A673 (cell line): ENCODE data around the gene RPTOR.

Experiments used
- CTCF ChIP-seq: fragments of 300-800, 200-600 bp; sonication (generic); conservative IDR thresholded peaks from 2 replicates; pipeline ENCODE4 v1.5.1; 2017; ENCODE audit warnings: low read depth, mild to moderate bottlenecking, antibody characterized with exemption, low read length, moderate library complexity, mixed read lengths
- EZH2 ChIP-seq: fragments of 200-600 bp; sonication (generic); IDR thresholded peaks from 2 replicates; pipeline ENCODE4 v1.6.1; 2017; ENCODE audit warnings: borderline replicate concordance, low read depth, mild to moderate bottlenecking, mixed read lengths, antibody characterized with exemption, low read length; ENCODE audit not compliant: poor library complexity, severe bottlenecking

- TF ChIP-seq CTCF (no peak), EZH2 (no peak)
These were observed 260.6 kb downstream of the RPTOR start for GRCh38 chr17:80805032-80805751.
